Neural progenitor cell (in vitro differentiated cells): ENCODE measurements around the gene SLC7A1. TPM values are rescaled to one million over a fixed set of nuclear protein-coding genes. Genes with fewer than 3 reads are reported as not detected.
A peak's percentile ranks its signal among the peaks of the same experiment; 100 is the strongest.

Experiments
- DNase-seq: peaks from one replicate; pipeline ENCODE4 v3.0.0-alpha.2; 2016; ENCODE audit warnings: low spot score
- H2AFZ ChIP-seq: fragments of 200-600 bp; sonication (generic); replicated peaks from 2 replicates; pipeline ENCODE4 v1.6.1; 2016; ENCODE audit warnings: antibody characterized with exemption
- H3F3A ChIP-seq: fragments of 200-600 bp; sonication (generic); 2 replicates; pipeline ENCODE4 v1.6.1; 2016; ENCODE audit warnings: antibody characterized with exemption, low read depth
- H3K27ac ChIP-seq: fragments of 200-600 bp; sonication (generic); 2 replicates; pipeline ENCODE4 v1.5.1; 2016; ENCODE audit warnings: mild to moderate bottlenecking
- H3K27me3 ChIP-seq: fragments of 200-600 bp; sonication (generic); 2 replicates; pipeline ENCODE4 v1.6.1; 2016; ENCODE audit warnings: mild to moderate bottlenecking, moderate library complexity
- H3K36me3 ChIP-seq: fragments of 200-600 bp; sonication (generic); 2 replicates; pipeline ENCODE4 v1.5.1; 2016
- H3K4me1 ChIP-seq: fragments of 200-600 bp; sonication (generic); 2 replicates; pipeline ENCODE4 v1.6.1; 2016; ENCODE audit warnings: mixed run types
- H3K4me2 ChIP-seq: fragments of 200-600 bp; sonication (generic); 2 replicates; pipeline ENCODE4 v1.6.1; 2016
- H3K4me3 ChIP-seq: fragments of 200-600 bp; sonication (generic); 2 replicates; pipeline ENCODE4 v1.5.1; 2016
- H3K79me2 ChIP-seq: fragments of 200-600 bp; sonication (generic); 2 replicates; pipeline ENCODE4 v1.6.1; 2016; ENCODE audit warnings: low read depth
- H3K9ac ChIP-seq: fragments of 200-600 bp; sonication (generic); 2 replicates; pipeline ENCODE4 v1.6.1; 2016
- H3K9me3 ChIP-seq: fragments of 200-600 bp; sonication (generic); 2 replicates; pipeline ENCODE4 v1.5.1; 2016; ENCODE audit warnings: low read depth
- H4K20me1 ChIP-seq: fragments of 200-600 bp; sonication (generic); 2 replicates; pipeline ENCODE4 v1.6.1; 2016; ENCODE audit warnings: low read depth
- H3K27ac Mint-ChIP-seq: 3 replicates; pipeline ENCODE4 v1.8.0; 2021; ENCODE audit warnings: mixed read lengths
- H3K27me3 Mint-ChIP-seq: 2 replicates; pipeline ENCODE4 v1.8.0; 2022; ENCODE audit warnings: low read depth, mild to moderate bottlenecking, inconsistent platforms, moderate library complexity, mixed read lengths; ENCODE audit not compliant: insufficient read depth
- H3K36me3 Mint-ChIP-seq: 3 replicates; pipeline ENCODE4 v1.8.0; 2021; ENCODE audit warnings: mixed read lengths
- H3K4me1 Mint-ChIP-seq: 3 replicates; pipeline ENCODE4 v1.8.0; 2021; ENCODE audit warnings: mixed read lengths
- H3K4me3 Mint-ChIP-seq: 3 replicates; pipeline ENCODE4 v1.8.0; 2021; ENCODE audit warnings: mild to moderate bottlenecking, moderate library complexity, mixed read lengths
- H3K9me3 Mint-ChIP-seq: 3 replicates; pipeline ENCODE4 v1.8.0; 2020; ENCODE audit warnings: mixed read lengths
- CTCF ChIP-seq: fragments of 200-600 bp; sonication (generic); IDR thresholded peaks from 2 replicates; pipeline ENCODE4 v1.5.1; 2017; ENCODE audit warnings: antibody characterized with exemption, mild to moderate bottlenecking
- EZH2 ChIP-seq: fragments of 200-600 bp; sonication (generic); IDR thresholded peaks from 2 replicates; pipeline ENCODE4 v1.6.1; 2017; ENCODE audit warnings: antibody characterized with exemption, mild to moderate bottlenecking, moderate library complexity
- EZH2phosphoT487 ChIP-seq: fragments of 200-600 bp; sonication (generic); IDR thresholded peaks from 2 replicates; pipeline ENCODE4 v1.6.1; 2017; ENCODE audit warnings: antibody characterized with exemption
- total RNA-seq: library from RNA; depleted of rRNA; stranded (reverse); fragments of >200 nt; gene quantifications from 2 replicates; pipeline ENCODE4 v1.2.3, GENCODE V29; 2015; ENCODE audit warnings: low replicate concordance

The SLC7A1 gene
- total RNA-seq, 1 donor from 2014 or later = 16.2 TPM

- Histone ChIP-seq H3K9ac (no peak overlapping the region), H3F3A (no peaks in the 10 kb centered on the region), H3K79me2 (peaks cover 45% of the 10 kb centered on the region), H3K4me1 (peaks cover 3% of the 10 kb centered on the region), H3K9me3 (no peaks in the 10 kb centered on the region), H3K27ac (peak overlapping the region; percentile 38), H2AFZ (no peak overlapping the region), H4K20me1 (no peaks in the 10 kb centered on the region), H3K27me3 (no peaks in the 10 kb centered on the region), H3K36me3 (no peaks in the 10 kb centered on the region), H3K4me2 (no peak overlapping the region), H3K4me3 (no peak overlapping the region)
- no peak overlapping the region for H3K4me3 Mint-ChIP-seq
- H3K9me3 Mint-ChIP-seq = no peaks in the 10 kb centered on the region
- peaks cover 30% of the 10 kb centered on the region for H3K36me3 Mint-ChIP-seq
- no peak overlapping the region for H3K27ac Mint-ChIP-seq
- peaks cover 2% of the 10 kb centered on the region for H3K27me3 Mint-ChIP-seq
- DNase-seq = no peak
- TF ChIP-seq CTCF (no peak), EZH2phosphoT487 (no peak), EZH2 (no peak)
- peaks cover 36% of the 10 kb centered on the region for H3K4me1 Mint-ChIP-seq
Measured at GRCh38 chr13:29545988-29546387, 49.5 kb downstream of the SLC7A1 start.

GRCh38 chr13:29543230-29544215, 52.0 kb downstream of the SLC7A1 start:
- H3K27ac Mint-ChIP-seq = no peak overlapping the region

GRCh38 chr13:29542381-29542780, 53.1 kb downstream of the SLC7A1 start:
- Mint-ChIP-seq H3K4me3 (no peak overlapping the region), H3K4me1 (peaks cover 36% of the 10 kb centered on the region), H3K27me3 (peaks cover 2% of the 10 kb centered on the region), H3K27ac (peak overlapping the region; percentile 22), H3K36me3 (peaks cover 20% of the 10 kb centered on the region), H3K9me3 (no peaks in the 10 kb centered on the region)
- Histone ChIP-seq H3K27ac (no peak overlapping the region), H3K27me3 (no peaks in the 10 kb centered on the region), H3K4me1 (peaks cover 12% of the 10 kb centered on the region), H4K20me1 (no peaks in the 10 kb centered on the region), H3K4me2 (no peak overlapping the region), H3K79me2 (peaks cover 35% of the 10 kb centered on the region), H3K9ac (no peak overlapping the region), H3K36me3 (no peaks in the 10 kb centered on the region), H2AFZ (no peak overlapping the region), H3K4me3 (no peak overlapping the region), H3K9me3 (no peaks in the 10 kb centered on the region), H3F3A (no peaks in the 10 kb centered on the region)
- TF ChIP-seq CTCF (no peak), EZH2phosphoT487 (no peak), EZH2 (no peak)
- no peak for DNase-seq

More at GRCh38 chr13:29543230-29544215, 52.0 kb downstream of the SLC7A1 start:
- DNase-seq = no peak
- Histone ChIP-seq H4K20me1 (no peaks in the 10 kb centered on the region), H3K79me2 (peaks cover 42% of the 10 kb centered on the region), H3K27me3 (no peaks in the 10 kb centered on the region), H3K9me3 (no peaks in the 10 kb centered on the region), H3K9ac (no peak overlapping the region), H3K4me3 (no peak overlapping the region), H3K36me3 (no peaks in the 10 kb centered on the region), H3K4me2 (no peak overlapping the region), H2AFZ (no peak overlapping the region), H3K27ac (no peak overlapping the region), H3F3A (no peaks in the 10 kb centered on the region), H3K4me1 (peaks cover 12% of the 10 kb centered on the region)
- Mint-ChIP-seq H3K27me3 (peaks cover 2% of the 10 kb centered on the region), H3K36me3 (peaks cover 21% of the 10 kb centered on the region), H3K9me3 (no peaks in the 10 kb centered on the region), H3K4me1 (peaks cover 40% of the 10 kb centered on the region), H3K4me3 (no peak overlapping the region)
- TF ChIP-seq EZH2 = no peak
- TF ChIP-seq EZH2phosphoT487 = no peak
- no peak for TF ChIP-seq CTCF
